ENCODE measurements around the gene FBXL17. TPM values are rescaled to one million over a fixed set of nuclear protein-coding genes. Genes with fewer than 3 reads are reported as not detected.

The FBXL17 gene
- total RNA-seq, 1 donor from 2014 or later = 14.2 TPM

DNA sequence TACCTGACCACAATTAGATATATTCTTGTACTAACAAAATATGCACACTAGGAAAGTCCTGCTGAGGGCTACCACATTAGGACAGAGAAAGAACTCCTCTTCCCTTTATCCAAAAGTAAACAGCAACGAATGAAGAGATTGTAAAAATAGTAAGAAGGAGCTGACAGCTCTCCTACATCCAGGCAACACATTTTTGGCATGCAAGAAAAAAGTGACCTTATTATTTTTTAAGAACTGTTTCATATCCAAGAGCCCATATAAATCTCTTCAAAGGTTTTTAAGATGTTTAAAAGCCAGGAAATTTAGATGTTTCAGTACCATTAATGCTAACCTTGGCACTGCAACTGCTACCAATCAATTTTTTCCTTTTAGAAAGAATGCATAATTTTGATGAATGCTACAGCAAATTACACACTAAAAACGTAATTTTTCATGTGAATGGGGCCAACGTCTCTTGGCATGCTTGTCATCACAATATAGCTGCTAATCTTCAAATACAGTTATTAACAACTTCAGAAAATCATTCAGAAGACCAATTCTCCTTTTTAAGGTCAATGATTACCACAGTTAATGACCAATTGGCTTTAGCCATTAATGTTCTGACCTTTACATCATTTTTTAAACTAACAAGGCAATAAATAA is 132.0 kb downstream of the FBXL17 start:
- peak; percentile 71 for DNase-seq (ENCODE audit: low spot score)

DNA sequence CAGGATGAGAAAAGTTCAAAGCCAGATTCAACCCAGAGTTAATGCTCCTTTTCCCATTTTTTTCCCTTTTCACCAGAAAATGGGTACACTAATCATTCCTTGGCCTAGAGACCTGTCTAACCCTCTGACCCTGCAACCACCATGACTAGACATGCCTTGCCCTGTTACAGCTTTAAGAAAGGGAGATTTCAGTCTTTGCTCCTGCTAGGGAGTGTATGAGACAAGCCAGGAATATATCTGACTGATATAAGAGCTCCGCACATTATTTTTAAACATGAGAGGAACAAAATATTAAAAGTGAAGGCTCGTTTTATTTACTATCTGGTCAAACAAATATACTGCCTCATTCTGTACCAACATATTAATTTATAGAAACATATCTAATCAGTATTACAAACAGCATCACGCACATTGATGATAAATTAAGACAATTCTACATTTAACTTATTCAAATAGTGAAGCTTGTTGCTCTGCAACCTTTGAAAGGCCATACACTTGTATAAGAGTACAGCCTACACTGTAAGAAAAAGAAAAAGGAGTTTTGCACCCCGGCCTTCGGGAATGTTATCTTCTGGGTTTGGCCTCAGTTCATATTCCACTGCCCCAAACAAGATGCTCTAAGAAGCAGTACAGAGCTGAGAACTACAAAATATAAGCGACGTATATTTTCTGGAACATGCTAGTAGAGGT is 132.7 kb downstream of the FBXL17 start:
- peak; percentile 57 for DNase-seq (ENCODE audit: low spot score)

- DNase-seq (ENCODE audit: low spot score) = no peak
Observed at GRCh38 chr5:108238936-108239887, 142.7 kb downstream of the FBXL17 start.

DNA sequence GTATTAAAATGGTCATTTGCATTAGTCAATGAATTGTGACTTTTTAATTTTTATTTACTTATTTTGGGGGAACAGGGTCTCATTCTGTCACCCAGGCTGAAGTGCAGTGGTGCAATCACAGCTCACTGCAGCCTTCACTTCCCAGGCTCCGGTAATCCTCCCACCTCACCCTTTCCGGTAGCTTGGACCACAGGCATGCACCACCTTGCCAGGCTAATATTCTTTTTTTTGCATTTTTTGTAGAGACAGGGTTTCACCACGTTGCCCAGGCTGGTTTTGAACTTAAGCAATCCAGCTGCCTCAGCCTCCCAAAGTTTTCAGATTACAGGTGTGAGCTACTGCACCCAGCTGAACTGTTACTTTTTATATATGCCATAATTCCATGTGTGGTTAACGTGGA is 143.4 kb downstream of the FBXL17 start:
- DNase-seq (ENCODE audit: low spot score) = no peak

- peak; percentile 93 for DNase-seq (ENCODE audit: low spot score)
Observed at GRCh38 chr5:108233617-108234155, 148.2 kb downstream of the FBXL17 start.

DNA sequence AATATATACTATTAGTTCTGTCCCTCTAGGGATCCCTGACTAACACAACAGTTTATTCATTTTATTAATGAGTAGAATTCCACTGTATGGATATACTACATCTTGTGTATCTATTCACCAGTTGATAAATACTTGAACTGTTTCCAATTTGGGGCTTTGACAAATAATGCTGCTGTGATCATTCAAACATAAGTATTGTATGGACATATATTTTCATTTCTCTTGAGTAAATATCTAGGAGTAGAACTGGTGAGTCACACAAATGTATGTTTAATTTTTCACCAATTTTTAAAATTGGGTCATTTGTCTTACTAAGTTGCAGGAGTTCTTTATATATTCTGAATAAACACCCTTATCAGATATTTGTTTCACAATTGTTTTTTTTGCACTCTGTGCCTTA is 149.1 kb downstream of the FBXL17 start:
- DNase-seq (ENCODE audit: low spot score) = no peak

- no peak for DNase-seq (ENCODE audit: low spot score)
Observed at GRCh38 chr5:108222011-108222410, 159.9 kb downstream of the FBXL17 start.

DNA sequence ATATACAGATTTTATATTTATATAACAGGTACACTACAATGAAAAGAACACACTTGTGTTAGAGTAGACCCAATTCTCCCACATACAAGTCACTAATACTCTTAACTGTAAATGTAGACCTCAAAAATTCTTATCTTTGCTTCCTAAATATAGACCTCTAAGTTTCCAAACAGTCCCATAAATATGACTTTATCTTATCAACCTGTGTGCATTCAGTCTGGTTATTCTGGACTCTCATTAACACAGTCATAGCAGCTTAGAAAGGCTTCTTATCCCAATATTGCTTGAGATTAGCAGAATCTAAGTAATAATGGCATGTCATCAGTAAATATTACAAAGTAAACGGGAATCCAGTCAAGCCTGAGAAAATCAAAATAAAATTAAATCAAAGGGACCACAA is 161.1 kb downstream of the FBXL17 start:
- DNase-seq (ENCODE audit: low spot score) = no peak

DNA sequence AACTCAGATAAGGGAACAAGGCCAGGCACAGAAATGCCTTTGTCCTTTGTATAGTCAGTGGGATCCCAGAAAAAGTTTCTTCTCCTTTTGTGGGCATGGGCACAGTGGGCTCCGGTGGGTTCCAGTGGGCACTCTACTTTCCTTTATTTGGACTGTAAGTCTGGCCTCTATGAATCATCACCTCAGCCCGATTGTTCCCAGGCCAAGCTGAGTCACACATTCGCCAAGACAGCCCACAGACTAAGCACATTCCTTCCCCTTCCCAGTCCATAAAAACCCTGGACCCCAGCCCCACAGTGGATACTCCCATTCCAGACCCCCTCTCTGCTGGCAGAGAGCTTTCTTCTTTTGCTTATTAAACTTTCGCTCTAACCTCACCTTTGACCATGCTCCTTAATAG is 165.0 kb downstream of the FBXL17 start:
- no peak for DNase-seq (ENCODE audit: low spot score)

- DNase-seq (ENCODE audit: low spot score) = no peak
Observed at GRCh38 chr5:108214857-108215256, 167.0 kb downstream of the FBXL17 start.

DNA sequence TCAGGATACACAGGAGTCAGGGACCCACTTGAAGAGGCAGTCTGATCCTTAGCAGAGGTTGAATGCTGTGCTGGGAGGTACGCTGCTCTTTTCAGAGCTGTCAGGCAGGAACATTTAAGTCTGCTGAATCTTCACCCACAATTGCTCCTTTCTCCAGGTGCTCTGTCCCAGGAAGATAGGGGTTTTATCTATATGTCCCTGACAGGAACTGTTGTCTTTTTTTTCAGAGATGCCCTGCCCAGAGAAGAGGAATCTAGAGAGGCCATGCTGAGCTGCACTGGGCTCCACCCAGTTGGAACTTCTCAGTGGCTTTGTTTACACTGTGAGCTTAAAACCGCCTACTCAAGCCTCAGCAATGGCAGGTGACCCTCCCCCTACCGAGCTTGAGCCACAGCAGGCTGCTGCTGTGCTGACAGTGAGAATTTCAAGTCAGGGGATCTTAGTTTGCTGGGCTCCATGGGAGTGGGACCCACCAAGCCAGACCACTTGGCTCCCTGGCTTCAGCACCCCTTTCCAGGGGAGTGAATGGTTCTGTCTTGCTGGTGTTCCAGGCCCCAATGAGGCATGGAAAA is 169.0 kb downstream of the FBXL17 start:
- DNase-seq (ENCODE audit: low spot score) = no peak

DNA sequence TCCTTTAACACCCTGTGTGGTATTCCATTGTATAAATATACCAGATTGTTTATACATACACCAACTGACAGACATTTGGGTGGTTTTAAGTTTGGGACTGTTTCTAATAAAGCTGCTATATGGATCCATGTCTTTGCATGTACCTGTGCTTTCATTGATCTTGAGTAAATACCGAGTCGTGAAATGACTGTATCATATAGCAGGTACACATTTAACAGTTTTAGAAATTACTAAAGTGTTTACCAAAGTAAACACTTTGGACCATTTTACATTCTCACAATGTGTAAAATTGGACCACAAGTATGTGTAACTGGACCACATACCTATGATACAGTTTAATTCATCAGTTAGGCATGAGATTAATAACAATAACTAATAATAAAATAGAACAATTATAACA is 175.2 kb downstream of the FBXL17 start:
- DNase-seq (ENCODE audit: low spot score) = no peak

- DNase-seq (ENCODE audit: low spot score) = peak; percentile 17
Observed at GRCh38 chr5:108201721-108202120, 180.2 kb downstream of the FBXL17 start.

DNA sequence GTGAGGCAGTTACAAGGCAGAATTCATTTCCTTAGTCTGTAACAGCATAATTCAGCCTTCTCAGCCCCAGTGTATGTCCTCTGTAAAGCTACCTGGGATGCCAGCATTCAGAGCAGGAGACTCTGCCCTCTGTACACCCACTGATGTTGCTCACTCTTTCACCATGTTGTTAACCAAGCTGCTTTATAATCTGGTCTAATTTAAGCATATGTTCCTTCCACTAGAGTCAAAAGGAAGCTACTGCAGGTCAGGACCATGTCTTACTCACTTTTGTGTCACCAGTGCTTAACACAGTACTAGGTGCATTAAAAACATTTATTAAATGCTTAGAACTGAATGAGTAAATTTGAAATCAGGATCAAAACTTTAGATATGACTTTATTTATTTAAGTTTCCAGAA is 185.6 kb downstream of the FBXL17 start:
- DNase-seq (ENCODE audit: low spot score) = no peak

DNA sequence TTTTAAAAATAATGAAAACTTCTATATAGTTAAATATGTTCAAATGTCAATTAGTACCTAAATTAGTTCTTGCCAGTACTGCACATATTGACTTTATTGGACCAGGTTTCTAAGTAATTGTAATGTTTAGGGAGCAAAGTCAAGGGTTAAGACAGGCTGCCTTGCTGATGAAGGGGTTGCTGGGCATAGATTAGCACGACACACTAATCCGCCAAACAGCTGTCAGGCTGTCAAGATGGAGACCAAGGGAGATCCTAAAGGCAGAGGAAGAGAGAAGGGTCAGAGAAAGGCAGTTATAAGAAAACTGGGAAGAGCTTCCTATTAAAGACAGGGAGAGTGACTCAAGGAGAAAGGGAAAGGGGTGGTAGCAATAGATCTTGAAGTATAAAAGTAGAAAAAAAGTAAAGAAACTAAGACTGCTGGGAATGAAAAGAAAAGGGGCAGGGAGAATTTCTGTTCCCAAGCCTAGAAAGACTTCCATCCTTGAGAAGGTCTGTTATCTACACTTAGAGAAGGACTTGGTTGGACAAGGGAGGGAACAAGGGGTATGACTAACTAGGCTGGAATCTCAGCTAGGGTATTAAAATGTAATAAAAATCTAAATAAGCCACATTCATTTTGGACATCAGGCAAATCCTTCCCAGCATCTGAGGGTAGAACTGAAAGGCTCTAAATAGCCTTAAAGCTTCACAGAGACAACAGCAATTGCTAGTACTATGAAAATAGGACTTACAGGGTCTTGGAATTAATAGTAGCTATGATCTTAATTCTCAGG is 188.7 kb downstream of the FBXL17 start:
- peak; percentile 79 for DNase-seq (ENCODE audit: low spot score)

DNA sequence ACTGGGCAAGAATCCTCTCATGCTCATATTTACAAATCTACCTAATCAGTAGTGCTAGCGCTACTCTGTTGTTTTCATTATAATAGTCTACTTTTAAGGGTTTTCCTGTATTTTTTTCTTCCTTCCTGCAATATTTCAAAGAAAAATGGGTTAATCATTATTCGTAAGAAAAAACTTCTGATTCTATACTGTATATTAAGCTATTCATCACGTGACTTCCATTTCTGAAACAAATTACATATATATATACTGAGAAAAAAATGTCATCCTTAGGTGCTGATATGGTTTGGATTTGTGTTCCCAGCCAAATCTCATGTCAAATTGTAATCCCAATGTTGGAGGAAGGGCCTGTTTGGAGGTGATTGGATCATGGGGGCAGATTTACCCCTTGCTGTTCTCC is 197.0 kb downstream of the FBXL17 start:
- DNase-seq (ENCODE audit: low spot score) = no peak

DNA sequence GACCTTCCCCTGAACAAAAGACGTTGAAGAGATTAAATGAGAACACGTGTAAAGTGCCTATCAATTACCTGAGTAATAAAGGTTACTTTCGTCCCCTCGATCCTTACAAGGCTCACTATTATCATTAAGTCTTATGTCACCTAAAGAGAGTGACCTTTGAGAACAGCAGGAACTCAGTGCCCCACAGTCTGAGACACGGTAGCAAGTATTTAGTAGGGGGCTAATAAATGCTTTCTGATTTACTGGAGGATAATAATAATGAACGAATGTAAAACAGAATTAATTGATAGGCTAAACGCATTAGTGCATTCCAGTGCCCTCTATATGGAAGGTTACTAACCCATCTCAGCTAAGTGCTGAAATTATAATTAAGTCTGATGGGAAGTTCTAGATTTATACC is 199.9 kb downstream of the FBXL17 start:
- DNase-seq (ENCODE audit: low spot score) = no peak

DNA sequence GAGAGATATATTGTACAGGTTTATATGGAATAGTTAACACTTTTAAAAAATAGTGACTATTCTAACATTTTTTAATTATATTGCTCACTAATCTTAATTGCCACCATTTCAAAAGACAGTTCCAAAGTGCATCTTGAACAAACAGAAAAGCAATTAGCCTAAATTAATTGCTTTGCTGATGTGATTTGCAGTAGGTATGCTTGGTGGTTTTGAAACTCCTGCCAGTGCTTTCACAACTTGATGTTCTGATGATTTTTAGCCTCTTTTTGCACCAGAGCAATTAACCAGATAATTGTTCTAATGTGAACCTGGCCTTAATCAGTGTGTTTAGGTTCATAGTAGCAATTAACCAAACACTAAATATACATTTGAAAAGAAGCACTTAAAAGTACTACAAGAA is 207.6 kb downstream of the FBXL17 start:
- DNase-seq (ENCODE audit: low spot score) = no peak

DNA sequence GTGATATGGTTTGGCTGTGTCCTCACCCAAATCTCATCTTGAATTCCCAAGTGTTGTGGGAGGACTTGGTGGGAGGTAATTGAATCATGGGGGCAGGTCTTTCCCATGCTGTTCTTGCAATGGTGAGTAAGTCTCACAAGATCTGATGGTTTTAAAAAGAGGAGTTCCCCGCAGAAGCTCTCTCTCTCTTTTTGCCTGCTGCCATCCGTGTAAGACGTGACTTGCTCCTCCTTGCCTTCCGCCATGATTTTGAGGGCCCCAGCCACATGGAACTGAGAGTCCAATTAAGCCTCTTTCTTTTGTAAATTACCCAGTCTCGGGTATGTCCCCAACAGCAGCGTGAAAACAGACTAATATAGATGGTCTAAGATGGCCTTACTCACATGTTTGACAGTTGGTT is 210.1 kb downstream of the FBXL17 start:
- DNase-seq (ENCODE audit: low spot score) = no peak

GRCh38 chr5:108168915-108169314 is 213.0 kb downstream of the FBXL17 start:
- DNase-seq (ENCODE audit: low spot score) = peak; percentile 54

DNA sequence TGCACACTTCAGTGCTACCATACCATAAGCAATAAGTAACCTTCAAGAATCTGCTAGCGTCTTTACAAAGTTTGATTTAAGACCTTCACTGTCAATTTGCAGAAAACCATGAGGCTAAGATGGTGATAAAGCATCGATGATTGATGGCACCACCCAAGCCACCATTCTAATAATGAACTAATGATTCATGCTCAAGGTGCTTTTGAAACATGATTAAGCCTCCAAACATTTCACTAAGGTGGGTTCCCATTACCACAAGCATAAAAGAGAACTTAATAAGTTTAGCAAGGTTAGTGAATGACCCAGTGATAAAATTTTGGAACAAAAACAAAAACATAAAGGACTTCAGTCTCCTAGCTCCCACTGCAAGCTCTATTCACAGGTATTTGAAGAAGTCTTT is 214.7 kb downstream of the FBXL17 start:
- no peak for DNase-seq (ENCODE audit: low spot score)
